A549 treated with AZD9567 at 1 μM for 4 hours (cell line): Measurements from ENCODE around the gene AGMAT. TPM values are rescaled to one million over a fixed set of nuclear protein-coding genes. Genes with fewer than 3 reads are reported as not detected.

ENCODE experiments used
- total RNA-seq: library from RNA; stranded (reverse); fragments of 200-300 nt; extraction: Qiagen RNA extraction; gene quantifications from 5 replicates; pipeline ENCODE4 v1.2.3, GENCODE V29; 2022; ENCODE audit not compliant: insufficient read depth

The AGMAT gene
- 3.1 to 7.5 TPM (median 6.7 TPM) in 5 replicates for total RNA-seq

GRCh38 chr1:15584489-15585363 is at the start of gene AGMAT:
Gene AGMAT (minus strand): TSS chr1:15585051. CDS start chr1:15584967, 84 bp downstream.

GRCh38 chr1:15617173-15618076 is 32.6 kb upstream of the AGMAT start, which contains the start of gene DDI2:
Gene DDI2 (plus strand): TSS chr1:15617458. CDS start chr1:15617671, 213 bp downstream.

GRCh38 chr1:15526490-15527339 is 58.1 kb downstream of the AGMAT start, which contains the start of gene DNAJC16:
Gene DNAJC16 (plus strand): TSS chr1:15526848. CDS start chr1:15529106, 2,258 bp downstream.

GRCh38 chr1:15524021-15524282 is 60.9 kb downstream of the AGMAT start, which contains the start of gene CASP9:
Gene CASP9 (minus strand): TSS chr1:15524215. CDS start chr1:15524200, 15 bp downstream.

Other genes with a start within 250 kb of the AGMAT start
- 150 to 264 TPM (median 248 TPM) in 5 replicates for gene EFHD2, start 175.2 kb downstream of the AGMAT start, total RNA-seq
- 1.7 to 2.9 TPM (median 2.5 TPM) in 4 of 5 replicates, not detected in the other for gene CTRC, start 146.6 kb downstream of the AGMAT start, total RNA-seq
- 0.13 TPM in 1 of 5 replicates, not detected in the others for gene CELA2A, start 128.3 kb downstream of the AGMAT start, total RNA-seq
- 0.12 to 0.15 TPM (median 0.15 TPM) in 3 of 5 replicates, not detected in the others for gene CELA2B, start 108.9 kb downstream of the AGMAT start, total RNA-seq
- 5.9 to 9.3 TPM (median 6.0 TPM) in 5 replicates for gene CASP9, start 60.8 kb downstream of the AGMAT start, total RNA-seq
- 4.4 to 5.8 TPM (median 4.5 TPM) in 5 replicates for gene DNAJC16, start 58.2 kb downstream of the AGMAT start, total RNA-seq
- 7.2 to 12.5 TPM (median 9.3 TPM) in 5 replicates for gene DDI2, start 32.4 kb upstream of the AGMAT start, total RNA-seq
- gene PLEKHM2, start 99.3 kb upstream of the AGMAT start, total RNA-seq: 15.2 to 25.9 TPM (median 25.3 TPM) in 5 replicates
- gene SLC25A34, start 151.2 kb upstream of the AGMAT start, total RNA-seq: 0.17 to 0.70 TPM (median 0.23 TPM) in 4 of 5 replicates, not detected in the other
- not detected in 5 replicates for gene TMEM82, start 157.4 kb upstream of the AGMAT start, total RNA-seq
- gene FBLIM1, start 173.7 kb upstream of the AGMAT start, total RNA-seq: 19.1 to 25.3 TPM (median 23.0 TPM) in 5 replicates
- 2.4 to 7.2 TPM (median 6.8 TPM) in 5 replicates for gene UQCRHL, start 222.6 kb upstream of the AGMAT start, total RNA-seq